Neural cell (in vitro differentiated cells): ENCODE measurements around the gene KRTAP10-6.

Experiments used
- TF ChIP-seq, protein P1 (sequence below): fragments of 450-650 bp; IDR thresholded peaks from 2 replicates; pipeline ENCODE4 v1.5.1; 2014; ENCODE audit warnings: antibody characterized with exemption, mild to moderate bottlenecking, moderate library complexity; ENCODE audit not compliant: poor library complexity, severe bottlenecking
- TF ChIP-seq, protein P2 (sequence below): IDR thresholded peaks from 2 replicates; pipeline ENCODE4 v1.6.1; 2012; ENCODE audit warnings: borderline replicate concordance

DNA sequence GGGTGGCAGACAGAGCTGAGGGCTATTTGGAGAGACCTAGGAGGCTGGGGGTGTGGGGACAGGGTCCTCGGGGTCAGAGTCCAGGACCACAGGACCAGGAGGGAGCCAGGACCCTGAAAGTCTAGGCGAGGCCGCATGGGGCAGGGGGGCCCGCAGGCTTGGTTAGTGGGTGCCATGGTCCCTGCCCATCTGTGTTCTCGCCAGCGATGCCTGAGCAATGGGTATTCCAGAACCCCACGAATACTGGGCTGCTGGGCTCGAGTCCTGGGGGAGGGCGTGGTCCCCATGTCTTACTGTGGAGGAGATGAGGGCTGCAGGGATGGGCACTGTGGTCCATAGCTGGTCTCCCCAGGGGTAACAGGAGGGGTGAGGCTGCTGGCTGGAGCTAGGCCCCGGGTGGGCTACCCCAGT, 2.0 kb downstream of the KRTAP10-6 start:
- TF ChIP-seq, protein P1, sequence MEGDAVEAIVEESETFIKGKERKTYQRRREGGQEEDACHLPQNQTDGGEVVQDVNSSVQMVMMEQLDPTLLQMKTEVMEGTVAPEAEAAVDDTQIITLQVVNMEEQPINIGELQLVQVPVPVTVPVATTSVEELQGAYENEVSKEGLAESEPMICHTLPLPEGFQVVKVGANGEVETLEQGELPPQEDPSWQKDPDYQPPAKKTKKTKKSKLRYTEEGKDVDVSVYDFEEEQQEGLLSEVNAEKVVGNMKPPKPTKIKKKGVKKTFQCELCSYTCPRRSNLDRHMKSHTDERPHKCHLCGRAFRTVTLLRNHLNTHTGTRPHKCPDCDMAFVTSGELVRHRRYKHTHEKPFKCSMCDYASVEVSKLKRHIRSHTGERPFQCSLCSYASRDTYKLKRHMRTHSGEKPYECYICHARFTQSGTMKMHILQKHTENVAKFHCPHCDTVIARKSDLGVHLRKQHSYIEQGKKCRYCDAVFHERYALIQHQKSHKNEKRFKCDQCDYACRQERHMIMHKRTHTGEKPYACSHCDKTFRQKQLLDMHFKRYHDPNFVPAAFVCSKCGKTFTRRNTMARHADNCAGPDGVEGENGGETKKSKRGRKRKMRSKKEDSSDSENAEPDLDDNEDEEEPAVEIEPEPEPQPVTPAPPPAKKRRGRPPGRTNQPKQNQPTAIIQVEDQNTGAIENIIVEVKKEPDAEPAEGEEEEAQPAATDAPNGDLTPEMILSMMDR: no peak
- TF ChIP-seq, protein P2, sequence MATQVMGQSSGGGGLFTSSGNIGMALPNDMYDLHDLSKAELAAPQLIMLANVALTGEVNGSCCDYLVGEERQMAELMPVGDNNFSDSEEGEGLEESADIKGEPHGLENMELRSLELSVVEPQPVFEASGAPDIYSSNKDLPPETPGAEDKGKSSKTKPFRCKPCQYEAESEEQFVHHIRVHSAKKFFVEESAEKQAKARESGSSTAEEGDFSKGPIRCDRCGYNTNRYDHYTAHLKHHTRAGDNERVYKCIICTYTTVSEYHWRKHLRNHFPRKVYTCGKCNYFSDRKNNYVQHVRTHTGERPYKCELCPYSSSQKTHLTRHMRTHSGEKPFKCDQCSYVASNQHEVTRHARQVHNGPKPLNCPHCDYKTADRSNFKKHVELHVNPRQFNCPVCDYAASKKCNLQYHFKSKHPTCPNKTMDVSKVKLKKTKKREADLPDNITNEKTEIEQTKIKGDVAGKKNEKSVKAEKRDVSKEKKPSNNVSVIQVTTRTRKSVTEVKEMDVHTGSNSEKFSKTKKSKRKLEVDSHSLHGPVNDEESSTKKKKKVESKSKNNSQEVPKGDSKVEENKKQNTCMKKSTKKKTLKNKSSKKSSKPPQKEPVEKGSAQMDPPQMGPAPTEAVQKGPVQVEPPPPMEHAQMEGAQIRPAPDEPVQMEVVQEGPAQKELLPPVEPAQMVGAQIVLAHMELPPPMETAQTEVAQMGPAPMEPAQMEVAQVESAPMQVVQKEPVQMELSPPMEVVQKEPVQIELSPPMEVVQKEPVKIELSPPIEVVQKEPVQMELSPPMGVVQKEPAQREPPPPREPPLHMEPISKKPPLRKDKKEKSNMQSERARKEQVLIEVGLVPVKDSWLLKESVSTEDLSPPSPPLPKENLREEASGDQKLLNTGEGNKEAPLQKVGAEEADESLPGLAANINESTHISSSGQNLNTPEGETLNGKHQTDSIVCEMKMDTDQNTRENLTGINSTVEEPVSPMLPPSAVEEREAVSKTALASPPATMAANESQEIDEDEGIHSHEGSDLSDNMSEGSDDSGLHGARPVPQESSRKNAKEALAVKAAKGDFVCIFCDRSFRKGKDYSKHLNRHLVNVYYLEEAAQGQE: no peak
